ENCODE data around the gene ALKBH5.

Gene ALKBH5

DNA sequence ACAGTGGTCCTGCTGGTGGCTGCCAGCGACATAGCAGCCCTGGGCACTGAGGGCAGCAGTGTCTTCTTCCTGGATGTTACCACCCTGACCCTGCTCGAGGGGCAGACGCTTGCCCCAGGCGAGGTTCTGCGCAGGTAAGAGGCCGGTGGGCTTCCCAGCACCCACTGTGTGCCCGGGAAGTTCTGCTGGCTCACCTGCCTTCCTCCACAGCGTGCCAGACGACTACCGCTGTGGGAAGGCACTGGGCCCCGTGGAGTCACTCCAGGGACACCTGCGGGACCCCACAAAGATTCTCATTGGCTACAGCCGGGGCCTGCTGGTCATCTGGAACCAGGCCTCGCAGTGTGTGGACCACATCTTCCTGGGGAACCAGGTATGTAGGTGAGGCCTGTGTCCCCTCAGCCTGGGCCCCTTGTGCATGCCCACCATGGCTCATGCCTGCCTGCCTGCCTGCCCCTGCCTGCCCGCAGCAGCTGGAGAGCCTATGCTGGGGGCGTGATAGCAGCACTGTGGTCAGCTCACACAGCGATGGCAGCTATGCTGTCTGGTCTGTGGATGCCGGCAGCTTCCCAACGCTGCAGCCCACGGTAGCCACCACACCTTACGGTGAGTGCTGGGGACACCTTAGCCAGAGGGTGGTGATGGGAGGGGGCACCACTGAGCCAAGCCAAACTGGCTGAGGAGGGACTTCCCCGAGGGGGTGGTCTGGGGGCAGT is 50.3 kb downstream of the ALKBH5 start:
- H3K4me1 ChIP-seq, result no peaks in the 10 kb centered on the region
- no peak overlapping the region for H3K9ac ChIP-seq
- no peak overlapping the region for H2AFZ ChIP-seq
- H3K9me3 ChIP-seq (ENCODE audit: control insufficient read depth, low read length), result no peaks in the 10 kb centered on the region
- no peaks in the 10 kb centered on the region for H3K36me3 ChIP-seq (ENCODE audit: control insufficient read depth, insufficient read depth, low read length)
- no peak overlapping the region for H3K4me3 ChIP-seq (ENCODE audit: low read depth, low read length)
- no peak overlapping the region for H3K4me2 ChIP-seq (ENCODE audit: low read length)
- no peaks in the 10 kb centered on the region for H3K27me3 ChIP-seq (ENCODE audit: control insufficient read depth, insufficient read depth, low read length)
- TF ChIP-seq, protein P1, sequence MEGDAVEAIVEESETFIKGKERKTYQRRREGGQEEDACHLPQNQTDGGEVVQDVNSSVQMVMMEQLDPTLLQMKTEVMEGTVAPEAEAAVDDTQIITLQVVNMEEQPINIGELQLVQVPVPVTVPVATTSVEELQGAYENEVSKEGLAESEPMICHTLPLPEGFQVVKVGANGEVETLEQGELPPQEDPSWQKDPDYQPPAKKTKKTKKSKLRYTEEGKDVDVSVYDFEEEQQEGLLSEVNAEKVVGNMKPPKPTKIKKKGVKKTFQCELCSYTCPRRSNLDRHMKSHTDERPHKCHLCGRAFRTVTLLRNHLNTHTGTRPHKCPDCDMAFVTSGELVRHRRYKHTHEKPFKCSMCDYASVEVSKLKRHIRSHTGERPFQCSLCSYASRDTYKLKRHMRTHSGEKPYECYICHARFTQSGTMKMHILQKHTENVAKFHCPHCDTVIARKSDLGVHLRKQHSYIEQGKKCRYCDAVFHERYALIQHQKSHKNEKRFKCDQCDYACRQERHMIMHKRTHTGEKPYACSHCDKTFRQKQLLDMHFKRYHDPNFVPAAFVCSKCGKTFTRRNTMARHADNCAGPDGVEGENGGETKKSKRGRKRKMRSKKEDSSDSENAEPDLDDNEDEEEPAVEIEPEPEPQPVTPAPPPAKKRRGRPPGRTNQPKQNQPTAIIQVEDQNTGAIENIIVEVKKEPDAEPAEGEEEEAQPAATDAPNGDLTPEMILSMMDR (IDR thresholded peaks at IDR 0.05), result no peak
- H3K27ac ChIP-seq, result no peak overlapping the region
- H3K79me2 ChIP-seq, result no peaks in the 10 kb centered on the region

DNA sequence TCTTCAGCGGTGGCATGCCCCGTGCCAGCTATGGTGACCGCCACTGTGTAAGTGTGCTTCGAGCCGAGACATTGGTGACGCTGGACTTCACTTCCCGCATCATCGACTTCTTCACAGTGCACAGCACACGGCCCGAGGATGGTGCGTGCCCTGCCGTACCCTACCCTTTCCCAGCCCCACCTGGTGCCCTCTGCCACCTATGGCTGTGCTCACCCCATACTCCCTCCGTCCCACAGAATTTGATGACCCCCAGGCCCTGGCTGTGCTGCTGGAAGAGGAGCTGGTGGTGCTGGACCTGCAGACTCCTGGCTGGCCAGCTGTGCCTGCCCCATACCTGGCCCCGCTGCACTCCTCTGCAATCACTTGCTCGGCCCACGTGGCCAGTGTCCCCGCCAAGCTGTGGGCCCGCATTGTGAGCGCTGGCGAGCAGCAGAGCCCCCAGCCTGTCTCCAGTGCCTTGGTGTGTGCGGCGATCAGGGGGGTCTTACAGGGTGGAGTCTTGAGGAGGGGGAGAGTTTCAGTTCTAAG is 51.3 kb downstream of the ALKBH5 start:
- Histone ChIP-seq H3K4me1 (no peaks in the 10 kb centered on the region), H2AFZ (no peak overlapping the region), H3K27me3 (ENCODE audit: control insufficient read depth, insufficient read depth, low read length) (no peaks in the 10 kb centered on the region), H3K27ac (no peak overlapping the region), H3K36me3 (ENCODE audit: control insufficient read depth, insufficient read depth, low read length) (no peaks in the 10 kb centered on the region), H3K9me3 (ENCODE audit: control insufficient read depth, low read length) (no peaks in the 10 kb centered on the region), H3K4me3 (ENCODE audit: low read depth, low read length) (no peak overlapping the region), H3K4me2 (ENCODE audit: low read length) (no peak overlapping the region), H3K79me2 (no peaks in the 10 kb centered on the region), H3K9ac (no peak overlapping the region)
- TF ChIP-seq, protein P1 (IDR thresholded peaks at IDR 0.05), result no peak

DNA sequence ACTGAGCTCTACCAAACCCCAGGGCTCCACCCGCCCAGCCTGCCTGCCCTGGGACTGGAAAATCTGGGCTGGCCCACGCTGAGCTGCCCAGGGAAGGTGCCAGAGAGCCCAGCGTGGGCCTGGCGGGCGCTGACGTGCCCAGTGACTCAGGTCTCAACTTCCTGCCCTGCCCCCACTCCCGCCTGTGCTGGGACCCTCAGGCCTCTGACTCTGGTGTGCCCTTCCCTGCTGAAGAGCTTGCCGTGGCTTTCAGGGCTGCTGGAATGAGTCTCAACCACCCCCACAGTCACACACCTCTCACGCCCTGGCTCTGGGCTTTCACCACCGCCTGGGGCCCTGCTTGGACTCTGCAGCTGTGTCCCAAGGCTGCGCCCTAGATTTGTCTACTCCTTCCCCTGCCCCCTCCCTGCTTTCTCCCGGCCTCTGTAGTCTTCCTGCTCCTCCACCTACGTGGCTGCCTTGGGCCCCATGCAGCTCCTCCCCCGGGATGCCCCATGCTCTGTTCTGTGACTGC is 52.2 kb downstream of the ALKBH5 start:
- Histone ChIP-seq H3K36me3 (ENCODE audit: control insufficient read depth, insufficient read depth, low read length) (no peaks in the 10 kb centered on the region), H3K9me3 (ENCODE audit: control insufficient read depth, low read length) (no peaks in the 10 kb centered on the region)

DNA sequence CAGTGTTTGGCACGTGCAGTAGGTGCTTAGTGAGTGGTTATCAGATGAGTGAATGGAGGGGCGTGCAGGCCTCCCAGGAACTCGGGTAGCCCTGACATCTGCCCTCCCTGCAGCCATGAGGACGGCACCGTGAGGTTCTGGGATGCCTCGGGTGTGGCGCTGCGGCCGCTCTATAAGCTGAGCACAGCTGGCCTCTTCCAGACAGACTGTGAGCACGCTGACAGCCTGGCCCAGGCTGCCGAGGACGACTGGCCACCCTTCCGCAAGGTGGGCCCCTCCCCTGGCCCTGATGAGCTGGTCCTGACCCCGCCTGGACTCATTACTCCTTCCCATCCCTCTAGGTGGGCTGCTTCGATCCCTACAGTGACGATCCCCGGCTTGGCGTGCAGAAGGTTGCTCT is 52.9 kb downstream of the ALKBH5 start:
- Histone ChIP-seq H3K79me2 (no peaks in the 10 kb centered on the region), H3K36me3 (ENCODE audit: control insufficient read depth, insufficient read depth, low read length) (no peaks in the 10 kb centered on the region), H3K27me3 (ENCODE audit: control insufficient read depth, insufficient read depth, low read length) (no peaks in the 10 kb centered on the region), H3K9ac (no peak overlapping the region), H2AFZ (no peak overlapping the region), H3K9me3 (ENCODE audit: control insufficient read depth, low read length) (no peaks in the 10 kb centered on the region), H3K4me1 (no peaks in the 10 kb centered on the region), H3K4me2 (ENCODE audit: low read length) (no peak overlapping the region), H3K27ac (no peak overlapping the region), H3K4me3 (ENCODE audit: low read depth, low read length) (no peak overlapping the region)
- TF ChIP-seq, protein P1 (IDR thresholded peaks at IDR 0.05), result no peak

More for the DNA sequence above, 52.2 kb downstream of the ALKBH5 start:
- Histone ChIP-seq H3K4me2 (ENCODE audit: low read length) (no peak overlapping the region), H3K79me2 (no peaks in the 10 kb centered on the region), H3K27me3 (ENCODE audit: control insufficient read depth, insufficient read depth, low read length) (no peaks in the 10 kb centered on the region), H3K9ac (no peak overlapping the region), H3K4me3 (ENCODE audit: low read depth, low read length) (no peak overlapping the region), H3K27ac (no peak overlapping the region), H3K4me1 (no peaks in the 10 kb centered on the region), H2AFZ (no peak overlapping the region)
- TF ChIP-seq, protein P1 (IDR thresholded peaks at IDR 0.05), result no peak
